ENCODE results near the gene CTRL.
"Not testable (repeated sequence)": the region's sequence is repeated elsewhere in the genome, so short reads cannot be mapped to it uniquely, and the experiment has no call there.

CTRL gene

DNA sequence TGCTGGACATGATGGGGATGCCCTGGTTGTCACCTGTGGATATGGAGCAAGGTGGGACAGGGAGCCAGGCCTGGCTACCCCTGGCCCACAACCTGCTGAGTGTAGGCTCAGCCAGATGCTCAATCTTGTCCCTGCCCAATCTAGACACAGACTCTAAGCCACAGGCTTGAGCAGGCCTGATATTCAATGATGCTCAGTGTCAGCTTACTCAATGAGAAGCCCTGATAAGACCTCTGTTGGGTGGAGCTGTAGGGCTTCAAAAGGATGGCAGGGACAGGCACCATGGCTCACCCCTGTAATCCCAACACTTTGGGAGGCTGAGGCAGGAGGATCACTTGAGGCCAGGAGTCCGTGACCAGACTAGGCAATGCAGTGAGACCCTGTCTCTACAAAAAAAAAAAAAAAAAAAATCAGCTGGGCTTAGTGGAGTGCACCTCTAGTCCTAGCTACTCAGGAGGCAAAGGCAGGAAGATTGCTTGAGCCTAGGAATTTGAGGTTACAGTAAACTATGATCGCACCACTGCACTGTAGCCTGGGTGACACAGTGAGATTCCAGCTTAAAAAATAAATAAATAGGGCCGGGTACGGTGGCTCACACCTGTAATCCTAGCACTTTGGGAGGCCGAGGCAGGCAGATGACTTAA lies 8.9 kb upstream of the CTRL start:
- peak; percentile 75 for DNase-seq

DNA sequence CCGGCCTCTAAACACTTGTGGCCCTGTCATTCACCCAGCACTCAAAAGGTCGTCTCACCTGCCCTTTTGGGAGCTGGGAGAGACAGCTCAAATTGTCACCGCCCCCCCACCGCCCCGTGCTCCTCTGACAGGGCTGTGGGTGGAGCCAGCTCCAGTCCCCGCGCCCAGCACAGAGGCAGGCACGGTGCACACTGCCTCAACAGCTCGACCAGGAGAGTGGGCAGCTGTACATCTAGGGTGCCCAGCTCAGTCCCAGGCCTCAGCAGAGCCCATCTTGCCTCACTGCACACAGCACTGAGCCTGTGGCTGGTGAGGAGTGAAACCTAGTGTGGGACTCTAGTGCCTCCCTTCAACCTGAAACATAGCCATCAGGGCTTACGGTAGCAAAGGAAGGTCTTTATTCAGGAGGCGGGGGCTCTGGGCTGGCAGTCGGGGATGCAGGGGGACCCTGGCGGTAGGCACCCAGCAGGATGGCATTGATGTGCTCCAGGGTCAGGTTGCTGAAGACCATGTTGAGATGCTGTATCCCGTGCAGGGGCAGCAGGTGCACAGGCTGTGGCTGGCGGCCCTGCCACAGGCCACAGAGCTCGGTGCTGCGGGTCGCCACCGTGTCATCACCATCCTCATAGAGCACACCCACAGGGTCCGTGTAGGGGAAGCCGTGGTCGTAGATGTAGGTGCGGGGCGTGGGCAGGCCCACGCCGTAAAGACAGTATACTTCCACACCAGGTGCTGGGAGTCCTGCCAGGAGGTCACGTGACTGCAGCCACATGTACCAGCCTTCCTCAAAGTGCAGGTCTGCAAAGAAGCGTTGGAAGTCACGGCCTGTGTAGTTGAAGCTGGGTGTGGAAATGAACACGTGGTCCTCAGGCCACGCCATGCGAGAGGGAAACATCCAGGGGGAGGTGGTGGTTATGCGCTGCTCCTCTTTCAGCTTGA lies 8.1 kb upstream of the CTRL start:
- DNase-seq, result peak; percentile 51

DNA sequence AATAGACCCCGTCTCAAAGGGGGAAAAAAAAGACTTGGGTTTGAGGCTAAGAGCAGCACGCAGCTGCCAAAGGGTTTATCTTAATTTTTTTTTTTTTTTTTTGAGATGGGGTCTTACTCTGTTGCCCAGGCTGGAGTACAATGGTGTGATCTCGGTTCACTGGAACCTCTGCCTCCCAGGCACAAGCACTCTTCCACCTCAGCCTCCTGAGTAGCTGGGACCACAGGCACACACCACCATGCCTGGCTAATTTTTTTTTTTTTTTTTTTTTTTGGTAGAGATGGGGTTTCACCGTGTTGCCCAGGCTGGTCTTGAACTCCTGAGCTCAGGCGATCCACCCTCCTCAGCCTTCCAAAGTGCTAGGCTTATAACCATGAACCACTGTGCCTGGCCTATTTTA lies 6.1 kb upstream of the CTRL start:
- DNase-seq, result not testable (repeated sequence)

DNA sequence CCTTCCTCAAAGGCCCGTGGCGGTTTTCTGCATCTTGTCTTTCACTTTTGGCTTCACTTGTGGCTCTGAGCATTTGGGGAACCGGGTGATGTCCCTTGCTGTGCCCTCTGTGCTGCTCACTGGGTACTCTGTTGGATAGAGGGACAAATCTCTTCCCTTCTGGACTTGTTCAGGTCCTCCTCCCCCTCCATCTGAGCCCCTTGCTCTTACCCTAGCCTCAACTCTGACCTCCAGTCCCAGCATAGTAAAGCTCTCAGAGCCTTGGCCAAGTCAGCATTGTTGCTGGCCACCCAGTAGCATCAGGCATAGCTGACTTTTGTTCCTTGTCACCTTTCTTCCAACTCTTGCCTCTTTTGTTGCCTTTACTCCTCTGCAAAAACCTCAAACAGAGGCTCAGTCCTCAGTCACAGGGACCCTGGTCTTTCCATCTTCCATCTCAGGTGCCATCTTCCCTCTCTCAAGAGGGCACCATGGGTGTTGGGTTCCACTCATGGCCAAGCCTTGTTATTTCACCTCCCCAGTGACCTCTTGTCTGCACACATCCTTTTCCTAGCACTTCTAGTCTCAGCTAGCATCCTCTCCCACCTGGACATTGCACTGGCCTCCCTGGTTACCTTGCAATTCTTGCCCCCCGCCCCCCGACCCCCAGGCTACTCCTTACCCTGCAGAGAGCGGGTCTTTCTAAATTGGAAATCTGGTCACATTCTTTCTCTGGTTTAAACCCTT lies 5.4 kb upstream of the CTRL start:
- DNase-seq, result peak; percentile 80

DNA sequence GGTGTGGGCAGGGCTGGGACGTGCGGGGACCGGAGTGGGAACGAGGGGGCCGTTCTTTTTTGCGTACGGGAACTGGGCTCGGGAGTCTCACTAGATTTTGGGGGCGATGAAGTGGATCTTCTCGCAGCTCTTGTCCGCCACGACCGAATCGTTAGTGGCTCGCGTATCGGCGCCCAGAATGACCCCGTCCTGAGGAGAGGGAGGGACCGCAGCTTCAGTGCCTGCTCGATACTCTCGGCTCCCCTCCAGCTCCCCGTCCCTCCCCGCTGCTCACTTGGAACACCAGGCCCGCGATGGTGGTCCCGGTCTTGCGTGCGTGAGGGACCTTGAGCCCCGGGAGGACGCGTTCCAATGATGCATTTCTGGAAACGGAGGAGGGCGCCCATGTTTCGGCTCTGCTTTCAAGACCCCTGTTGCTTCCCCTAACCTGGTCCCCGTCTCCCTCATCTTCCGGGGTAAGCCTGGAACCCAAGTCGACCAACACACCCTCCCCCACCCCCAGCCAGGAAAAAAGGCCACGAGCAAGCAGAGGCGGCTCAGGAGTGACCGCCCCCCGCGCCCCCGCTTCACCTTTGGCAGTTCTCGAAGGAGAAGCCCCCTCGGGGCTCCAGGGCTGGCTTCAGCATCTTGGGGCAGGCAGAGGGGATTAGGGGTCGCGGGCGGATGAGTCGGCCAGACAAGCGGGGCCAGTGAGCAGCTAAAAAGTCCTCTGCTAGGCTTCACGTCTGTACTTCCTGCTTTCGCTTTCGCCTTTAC lies 4.6 kb upstream of the CTRL start, which contains the start of gene PSMB10:
Gene PSMB10 (minus strand): TSS at position 727 of the 756 bp plus-strand sequence. CDS start 101 bp downstream, at position 626.
- DNase-seq, result peak; percentile 50

DNA sequence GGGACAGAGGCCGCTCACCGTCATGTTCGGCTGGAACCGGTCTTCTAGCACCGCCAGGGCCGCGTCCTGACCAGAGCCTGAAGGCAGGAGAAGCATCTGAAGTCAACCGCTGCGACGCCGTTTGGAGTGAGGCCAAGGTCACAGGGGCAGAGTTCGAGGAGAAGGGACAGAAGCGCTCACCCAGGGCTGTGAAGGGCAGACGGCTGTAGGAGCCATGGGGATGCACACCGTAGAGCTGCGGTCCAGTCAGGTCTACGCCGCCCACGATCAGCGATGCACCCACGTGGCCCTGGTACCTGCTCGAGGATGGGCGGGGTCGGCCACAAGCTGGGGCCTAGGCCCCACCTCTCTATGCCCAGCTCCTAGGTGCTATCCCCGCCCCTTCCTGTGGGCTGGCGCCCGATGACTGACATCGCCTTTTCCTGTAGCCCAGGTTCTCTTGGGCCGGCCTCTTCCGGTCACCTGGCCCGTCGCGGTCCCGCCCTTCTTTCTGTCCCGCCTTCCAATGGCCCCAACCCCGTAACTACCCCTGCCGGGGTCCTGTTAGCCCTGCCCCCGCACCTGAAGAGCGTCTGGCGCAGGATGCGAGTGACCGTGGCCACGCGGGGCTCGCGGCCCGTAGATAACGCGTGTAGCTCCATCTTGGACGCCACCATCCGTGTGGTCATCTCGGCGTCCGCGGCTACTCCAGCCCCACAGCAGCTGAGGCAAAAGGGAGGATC lies 3.9 kb upstream of the CTRL start:
- DNase-seq, result peak; percentile 97

DNA sequence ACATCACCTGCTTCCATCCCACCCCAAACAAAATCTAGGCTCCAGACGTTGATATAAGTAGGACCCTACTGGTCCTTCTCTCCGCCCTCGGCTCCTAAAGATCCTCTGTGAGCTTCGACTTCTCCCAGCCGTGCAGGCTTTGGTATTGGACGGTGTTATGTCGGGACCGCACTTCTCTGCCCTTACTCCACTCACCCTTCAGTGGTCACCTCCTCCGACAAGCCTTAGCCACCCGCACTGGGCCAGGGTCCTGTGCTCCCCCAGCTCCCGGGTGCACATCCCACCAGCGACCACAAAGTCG lies 3.4 kb upstream of the CTRL start:
- no peak for DNase-seq

DNA sequence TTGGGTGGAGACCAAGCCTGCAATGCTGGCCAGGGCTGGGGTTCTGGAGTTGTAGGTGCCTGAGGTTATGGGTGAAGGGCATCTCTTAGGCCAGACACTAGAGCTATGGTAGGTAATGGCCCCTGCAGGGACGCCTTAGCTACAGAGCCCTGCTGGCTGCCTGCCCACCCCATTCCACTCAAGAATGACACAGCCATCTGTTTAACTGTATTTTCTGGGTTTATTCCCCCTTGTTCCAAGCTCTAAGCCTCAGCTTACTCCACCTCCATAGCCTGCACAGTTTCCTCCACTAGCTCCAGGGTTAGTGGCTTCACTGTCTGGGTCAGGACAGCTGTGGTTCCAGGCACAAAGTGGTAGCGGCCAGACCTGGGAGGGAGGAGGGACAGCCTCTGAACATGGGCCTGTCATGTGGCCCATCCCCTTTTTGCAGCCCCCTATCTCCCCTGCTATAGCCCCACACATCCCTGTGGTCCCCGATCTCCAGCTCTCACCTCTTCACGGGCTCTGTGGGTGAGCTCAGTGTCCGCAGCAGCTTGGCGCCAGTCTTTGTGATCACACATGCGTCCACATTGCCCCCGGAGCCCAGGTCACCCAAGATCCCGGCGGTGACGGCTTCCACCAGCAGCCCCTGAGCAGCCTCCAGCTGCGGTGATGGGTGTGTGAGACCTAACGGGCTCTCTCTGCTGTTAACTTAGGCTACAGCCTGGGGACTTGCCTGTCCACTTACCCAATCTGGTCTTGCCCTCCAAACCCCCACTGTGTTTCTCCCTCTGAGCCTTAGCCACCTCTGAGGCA lies 2.8 kb upstream of the CTRL start:
- DNase-seq, result no peak

DNA sequence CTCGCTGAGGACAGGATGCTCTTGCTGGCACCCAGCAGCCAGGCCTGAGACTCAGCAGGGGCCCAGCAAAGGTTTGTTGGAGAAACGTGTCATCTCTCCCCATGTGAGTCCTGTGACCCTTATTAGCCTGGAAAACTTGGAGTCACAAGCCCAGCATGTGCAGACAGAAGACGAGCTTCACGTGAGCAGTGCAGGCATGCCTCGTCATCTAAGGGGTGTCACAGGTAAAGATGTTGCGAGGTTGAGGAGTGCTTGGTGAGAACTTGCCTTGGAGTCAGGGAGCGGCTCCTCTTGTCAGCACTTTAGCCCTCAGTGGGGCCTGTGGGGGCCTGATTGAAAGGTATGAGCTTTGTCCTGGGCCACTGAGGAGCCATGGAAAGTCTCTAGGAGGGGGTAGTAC lies 2.1 kb upstream of the CTRL start:
- no peak for DNase-seq

DNA sequence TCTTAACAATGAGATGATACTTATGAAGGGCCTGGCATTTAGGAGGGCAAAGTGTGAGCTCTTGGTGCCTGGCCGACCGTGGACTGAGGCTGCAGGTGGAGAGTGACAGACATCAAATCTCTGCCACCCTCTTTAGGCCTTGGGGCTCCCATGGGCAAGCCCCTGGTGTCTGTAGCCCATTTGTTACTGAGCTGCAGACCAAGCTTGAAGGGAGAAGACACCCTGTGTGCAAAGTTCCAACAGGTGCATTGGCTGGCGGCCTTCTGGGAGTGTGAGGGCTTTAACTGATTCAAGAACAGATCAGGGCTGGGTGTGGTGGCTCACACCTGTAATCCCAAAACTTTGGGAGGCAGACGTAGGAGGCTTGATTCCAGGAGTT lies 789 bp upstream of the CTRL start:
- no peak for DNase-seq

DNA sequence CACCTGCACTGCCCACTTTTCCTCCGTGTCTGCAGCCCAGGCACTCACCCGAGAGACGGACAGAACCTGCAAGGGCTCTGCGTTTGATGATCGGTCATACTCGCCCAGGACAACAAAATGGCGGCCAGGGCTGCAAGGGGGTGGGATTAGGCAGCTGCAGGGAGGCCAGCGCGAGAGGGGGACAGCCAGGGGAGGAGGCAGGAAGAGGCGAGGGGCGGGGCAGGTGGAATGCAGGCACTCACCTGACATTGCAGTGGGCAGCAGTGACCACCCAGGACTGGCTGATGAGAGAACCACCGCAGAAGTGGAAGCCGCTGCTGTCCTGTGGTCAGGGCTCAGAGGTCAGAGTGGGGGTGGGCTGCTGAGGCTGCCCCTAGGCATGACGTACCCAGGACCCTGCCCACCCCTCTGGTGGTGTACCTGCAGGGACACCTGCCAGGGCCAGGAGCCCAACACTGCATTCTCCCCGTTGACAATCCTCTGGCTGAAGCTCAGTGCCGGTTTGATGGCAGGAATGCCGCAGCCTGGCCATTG lies 917 bp downstream of the CTRL start:
- DNase-seq, result no peak

DNA sequence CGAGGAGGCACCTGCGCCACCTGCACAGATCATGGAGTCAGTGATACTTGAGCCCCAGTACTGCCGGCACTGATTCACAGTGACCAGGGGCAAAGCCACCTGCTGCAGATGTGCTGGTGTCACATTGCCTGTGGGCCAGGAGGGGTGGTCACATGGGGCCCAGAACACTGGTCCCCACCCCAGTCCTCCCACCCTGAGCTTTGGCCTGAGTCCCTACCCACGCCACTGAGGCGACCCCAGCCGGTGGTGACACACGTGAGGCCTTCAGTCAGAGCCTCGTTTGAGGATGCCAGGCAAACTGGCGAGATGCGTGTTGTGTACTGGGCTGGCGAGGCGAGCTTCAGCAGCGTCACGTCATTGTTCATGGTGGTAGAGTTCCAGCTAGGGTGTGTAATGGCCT lies 1.5 kb downstream of the CTRL start:
- no peak for DNase-seq

DNA sequence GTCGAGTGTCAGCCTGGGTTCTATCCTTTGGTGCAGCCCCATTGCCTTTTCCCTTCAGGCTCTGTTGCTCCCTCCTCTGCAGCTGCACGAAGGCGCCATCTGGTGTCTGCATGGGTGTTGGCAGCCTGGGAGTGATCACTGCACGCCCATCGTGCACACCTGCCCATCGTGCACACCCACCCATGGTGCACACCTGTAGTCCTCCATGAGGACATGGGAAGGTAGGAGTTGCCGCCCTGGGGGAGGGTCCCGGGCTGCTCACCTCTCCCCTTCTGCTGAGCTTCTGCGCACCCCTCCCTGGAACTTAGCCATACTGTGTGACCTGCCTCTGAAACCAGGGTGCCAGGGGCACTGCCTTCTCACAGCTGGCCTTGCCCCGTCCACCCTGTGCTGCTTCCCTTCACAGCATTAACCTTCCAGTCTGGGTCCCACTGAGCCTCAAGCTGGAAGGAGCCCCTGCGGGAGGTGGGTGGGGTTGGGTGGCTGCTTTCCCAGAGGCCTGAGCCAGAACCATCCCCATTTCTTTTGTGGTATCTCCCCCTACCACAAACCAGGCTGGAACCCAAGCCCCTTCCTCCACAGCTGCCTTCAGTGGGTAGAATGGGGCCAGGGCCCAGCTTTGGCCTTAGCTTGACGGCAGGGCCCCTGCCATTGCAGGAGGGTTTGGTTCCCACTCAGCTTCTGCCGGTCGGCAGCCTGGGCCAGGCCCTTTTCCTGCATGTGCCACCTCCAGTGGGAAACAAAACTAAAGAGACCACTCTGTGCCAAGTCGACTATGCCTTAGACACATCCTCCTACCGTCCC lies 2.9 kb downstream of the CTRL start:
- peak; percentile 72 for DNase-seq

DNA sequence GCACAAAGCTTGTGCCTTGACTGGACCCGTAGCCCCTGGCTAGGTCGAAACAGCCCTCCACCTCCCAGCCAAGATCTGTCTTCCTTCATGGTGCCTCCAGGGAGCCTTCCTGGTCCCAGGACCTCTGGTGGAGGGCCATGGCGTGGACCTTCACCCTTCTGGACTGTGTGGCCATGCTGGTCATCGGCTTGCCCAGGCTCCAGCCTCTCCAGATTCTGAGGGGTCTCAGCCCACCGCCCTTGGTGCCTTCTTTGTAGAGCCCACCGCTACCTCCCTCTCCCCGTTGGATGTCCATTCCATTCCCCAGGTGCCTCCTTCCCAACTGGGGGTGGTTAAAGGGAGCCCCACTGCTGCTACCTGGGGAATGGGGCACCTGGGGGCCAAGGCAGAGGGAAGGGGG lies 3.5 kb downstream of the CTRL start:
- DNase-seq, result no peak

DNA sequence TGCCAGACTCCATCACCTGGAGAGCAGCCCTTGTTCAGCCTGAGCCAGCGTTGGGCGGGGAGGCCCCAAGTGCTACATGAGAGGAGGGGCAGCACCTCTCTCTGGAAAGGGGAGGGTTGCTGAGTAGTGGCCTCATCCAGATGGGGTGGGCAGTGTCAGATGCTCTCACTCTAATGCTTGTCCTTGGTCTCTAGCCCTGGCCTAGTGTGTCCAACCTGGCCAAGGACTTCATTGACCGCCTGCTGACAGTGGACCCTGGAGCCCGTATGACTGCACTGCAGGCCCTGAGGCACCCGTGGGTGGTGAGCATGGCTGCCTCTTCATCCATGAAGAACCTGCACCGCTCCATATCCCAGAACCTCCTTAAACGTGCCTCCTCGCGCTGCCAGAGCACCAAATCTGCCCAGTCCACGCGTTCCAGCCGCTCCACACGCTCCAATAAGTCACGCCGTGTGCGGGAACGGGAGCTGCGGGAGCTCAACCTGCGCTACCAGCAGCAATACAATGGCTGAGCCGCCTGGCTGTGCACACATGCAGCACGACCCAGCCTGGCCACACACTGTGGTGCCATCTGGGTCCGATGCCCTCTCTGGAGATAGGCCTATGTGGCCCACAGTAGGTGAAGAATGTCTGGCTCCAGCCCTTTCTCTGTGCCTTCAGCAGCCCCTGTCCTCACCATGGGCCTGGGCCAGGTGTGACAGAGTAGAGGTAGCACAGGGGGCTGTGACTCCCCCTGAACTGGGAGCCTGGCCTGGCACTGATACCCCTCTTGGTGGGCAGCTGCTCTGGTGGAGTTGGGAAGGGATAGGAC lies 4.3 kb downstream of the CTRL start:
- no peak for DNase-seq

DNA sequence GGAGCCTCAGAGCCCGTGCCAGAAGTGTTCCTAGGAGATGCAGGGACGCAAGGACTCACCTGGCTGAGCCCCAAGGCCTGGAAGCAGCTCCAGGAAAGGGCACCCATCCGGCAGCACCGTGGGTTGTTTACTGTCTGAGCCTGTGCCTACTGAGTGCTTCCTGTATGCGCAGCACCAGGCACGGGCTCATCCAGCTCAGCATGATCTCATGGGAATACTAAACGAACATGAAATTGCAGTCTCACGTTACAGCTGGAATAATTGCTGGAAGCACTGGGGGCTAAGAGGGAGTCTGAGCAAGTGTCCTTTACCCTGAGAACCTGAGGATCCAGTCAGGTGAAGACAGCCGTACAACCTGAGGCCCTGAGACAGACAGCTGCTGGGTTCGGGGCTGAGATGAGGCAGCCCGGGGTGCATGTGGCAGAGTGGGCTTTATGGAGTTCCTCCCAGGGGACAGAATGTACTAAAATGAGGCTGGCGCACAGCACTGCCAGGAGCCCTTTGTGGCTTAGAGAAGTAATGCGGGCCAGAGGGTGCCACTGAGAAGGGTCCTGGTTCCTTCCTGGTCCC lies 5.4 kb downstream of the CTRL start:
- DNase-seq, result no peak

DNA sequence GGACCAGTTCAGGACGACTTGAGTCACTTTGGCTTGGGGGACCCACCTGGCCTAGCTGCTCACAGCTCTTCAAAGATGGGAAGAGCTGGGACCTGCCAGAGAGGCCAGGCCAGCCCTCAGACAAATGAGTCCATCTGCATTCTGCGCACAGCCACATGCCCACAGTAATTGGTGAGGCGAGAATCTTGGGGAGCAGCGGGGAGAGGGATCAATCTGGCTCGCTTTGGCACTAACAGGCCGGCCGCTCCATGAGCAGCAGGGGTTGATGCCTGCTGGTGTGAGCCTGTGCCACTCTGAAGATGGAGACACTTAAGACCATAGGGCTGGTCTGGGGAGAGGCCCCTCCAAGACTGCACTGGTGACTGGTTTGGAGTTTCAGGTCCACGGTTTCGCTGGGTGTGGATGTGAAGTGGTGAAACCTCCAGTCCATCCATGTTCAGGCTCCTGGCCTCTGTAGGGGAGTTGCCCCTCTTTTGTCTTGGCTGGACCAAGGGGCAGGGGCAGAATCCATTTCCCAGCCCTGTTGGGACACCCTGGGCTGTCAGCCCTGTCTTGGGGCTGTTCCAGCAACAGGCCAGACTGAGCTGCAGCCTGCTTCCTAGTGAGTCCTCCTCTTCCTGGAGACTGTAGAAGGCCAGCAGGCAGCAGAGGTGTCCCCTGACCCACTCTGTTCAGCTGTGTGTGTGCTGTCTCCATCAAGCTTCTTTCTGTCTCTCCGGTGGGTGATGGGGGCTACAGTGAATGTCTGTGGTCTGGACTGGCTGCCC lies 7.3 kb downstream of the CTRL start:
- no peak for DNase-seq

DNA sequence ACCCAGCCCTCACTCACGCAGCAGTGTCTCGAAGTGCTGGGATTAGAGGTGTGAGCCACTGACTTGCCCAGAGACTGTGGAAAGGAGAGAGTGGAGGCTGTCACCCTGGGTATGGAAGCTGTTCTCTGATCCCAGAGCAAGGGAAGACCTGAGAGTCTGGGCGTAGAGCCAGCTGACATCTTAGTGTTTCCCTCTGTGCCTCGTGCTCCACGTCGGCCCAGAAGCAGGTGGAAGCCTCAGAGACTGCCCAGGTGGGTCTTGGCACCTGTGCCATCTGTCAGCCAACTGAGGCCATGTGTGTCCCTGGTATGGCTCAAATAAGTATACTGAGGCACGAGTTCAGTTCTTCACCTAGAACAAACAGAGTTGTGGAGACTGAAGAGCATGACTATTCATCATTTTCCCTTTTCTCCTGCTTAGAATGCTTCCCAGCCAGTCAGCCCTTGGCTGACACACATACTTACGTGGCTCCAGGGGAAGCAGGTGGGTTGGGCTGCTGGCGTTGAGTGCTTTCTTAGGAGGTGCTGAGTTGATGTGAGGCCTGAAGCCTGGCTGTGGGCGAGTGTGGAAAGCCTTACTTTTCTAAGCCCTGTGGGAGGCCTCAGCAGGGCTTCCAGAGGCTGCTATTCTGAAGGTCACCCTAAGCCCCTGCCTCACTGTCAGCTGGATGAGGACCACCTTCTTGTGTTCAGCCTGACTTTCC lies 8.1 kb downstream of the CTRL start:
- no peak for DNase-seq

Measured in hematopoietic multipotent progenitor cell treated with erythropoietin and hydrocortisone succinate and interleukin-3 and kit ligand, for 8 days (in vitro differentiated cells).